Aorta (tissue), 5 donors: ENCODE results near the gene MESD. TPM values are rescaled to one million over a fixed set of nuclear protein-coding genes. Genes with fewer than 3 reads are reported as not detected.

Experiments
- ATAC-seq: fragments of 200-7000 bp; cut with Tn5 transposase; one replicate; pipeline ENCODE4 v1.9.1; 2022; ENCODE audit warnings: moderate library complexity; ENCODE audit not compliant: low FRiP score
- DNase-seq, 2 donors: peaks; one replicate each; pipeline ENCODE4 v3.0.0-alpha.2; 2020
- H3K27ac ChIP-seq, 2 donors: one replicate each; pipeline ENCODE4 v1.5.1; 2013; ENCODE audit warnings: low read length in 2 of 2, mild to moderate bottlenecking in 2 of 2, moderate library complexity in 2 of 2, control low read depth in 1 of 2, inconsistent platforms in 1 of 2, low read depth in 1 of 2
- H3K27me3 ChIP-seq, 2 donors: one replicate each; pipeline ENCODE4 v1.6.1; 2013; ENCODE audit warnings: control low read depth in 1 of 2, low read length in 1 of 2, mild to moderate bottlenecking in 1 of 2, moderate library complexity in 1 of 2; ENCODE audit not compliant: insufficient read depth in 2 of 2, control insufficient read depth in 1 of 2
- H3K36me3 ChIP-seq, 2 donors: one replicate each; pipeline ENCODE4 v1.6.1; 2013; ENCODE audit warnings: control low read depth in 1 of 2, low read length in 1 of 2, mild to moderate bottlenecking in 1 of 2; ENCODE audit not compliant: insufficient read depth in 2 of 2, control insufficient read depth in 1 of 2
- H3K4me1 ChIP-seq, 2 donors: one replicate each; pipeline ENCODE4 v1.6.1; 2013; ENCODE audit warnings: low read length in 2 of 2, control low read depth in 1 of 2, mild to moderate bottlenecking in 1 of 2, moderate library complexity in 1 of 2; ENCODE audit not compliant: insufficient read depth in 2 of 2, control insufficient read depth in 1 of 2
- H3K4me3 ChIP-seq, 2 donors: one replicate each; pipeline ENCODE4 v1.5.1; 2013; ENCODE audit warnings: low read length in 2 of 2, control low read depth in 1 of 2, mild to moderate bottlenecking in 1 of 2
- H3K9me3 ChIP-seq: one replicate; pipeline ENCODE4 v1.6.1; 2013; ENCODE audit warnings: mild to moderate bottlenecking, low read length; ENCODE audit not compliant: control insufficient read depth
- WGBS, 2 donors: extraction: QIAGEN DNeasy Blood & Tissue Kit; methylation state at CpG; one replicate each; pipeline ENCODE4 v1.1.7; 2013; 5-methylcytosine and 5-hydroxymethylcytosine counted together
- intact Hi-C, 2 donors: fragments of 100-400 bp; cut with DNase I; formaldehyde crosslinking; loops; one replicate each; pipeline versions ENCODE4 v1.14.2 to v1.15.0; 2022
- long read RNA-seq, 2 donors: library from polyadenylated mRNA; unstranded; transcript quantifications; one replicate each; pipeline ENCODE4 v2.0.0, GENCODE V29; 2020 to 2021
- polyA plus RNA-seq, 2 donors: library from polyadenylated mRNA; stranded (reverse); fragments of 200-250 nt; gene quantifications; one replicate each; pipeline ENCODE4 v1.2.3, GENCODE V29; 2013
- total RNA-seq, 2 donors: library from RNA; stranded (reverse); fragmentation: NEBNext Ultra II Directional; extraction: Animal tissue kit (Norgen Biotek cat#: 25700); gene quantifications; one replicate each; pipeline ENCODE4 v1.2.1, GENCODE V29; 2021
- donor health status: healthy with polysubstance abuse.
- donor health status: Bipolar disorder and iron deficiency.
- donor health status: DM: no; HTN: no; CAD: no.
- donor health status: DM: no; HTN: no; CAD: no.
- donor health status: DM: yes; HTN: yes; CAD: no.

MESD gene
- total RNA-seq (10 to 100 TPM; 27.0 to 31.0 TPM), polyA plus RNA-seq (10 to 100 TPM; 11.2 to 13.3 TPM)
- long read RNA-seq, donor 1, full-length matches to known transcripts: 61 of 75 reads
- long read RNA-seq, donor 1, partial matches to known transcripts: 7 of 75 reads
- long read RNA-seq, donor 1, other reads (novel, unspliced or antisense): 7 of 75 reads
- long read RNA-seq, donor 2, full-length matches to known transcripts: 27 of 29 reads
- long read RNA-seq, donor 2, partial matches to known transcripts: 1 of 29 reads
- long read RNA-seq, donor 2, other reads (novel, unspliced or antisense): 1 of 29 reads

GRCh38 chr15:80989518-80990478 lies at the start of gene MESD:
Gene MESD, minus strand, starts transcription at chr15:80989819. Its CDS starts 28 bp downstream, at chr15:80989791.
- WGBS, 2 donors: 0 to 1% methylated on average over 57 to 63 of the region's 63 CpGs
- intact Hi-C loops: no loop called here

GRCh38 chr15:81038975-81039607 lies 49.5 kb upstream of the MESD start:
- H3K27me3 ChIP-seq: no peaks in the 10 kb centered on the region
- intact Hi-C loops: no loop called here
- H3K4me3 ChIP-seq: no peak overlapping the region
- no peaks in the 10 kb centered on the region for H3K4me1 ChIP-seq
- no peak overlapping the region for H3K27ac ChIP-seq
- H3K36me3 ChIP-seq: no peaks in the 10 kb centered on the region
- no peaks in the 10 kb centered on the region for H3K9me3 ChIP-seq
- peak; percentile 33 for ATAC-seq
- 36 to 40% methylated on average over 4 of the region's 4 CpGs for WGBS, 2 donors
- DNase-seq: no peak

More at GRCh38 chr15:80989518-80990478, at the start of gene MESD:
- DNase-seq: peak; percentile 99 to 100
- peaks cover 0 to 2% of the 10 kb centered on the region in 2 donors for H3K36me3 ChIP-seq
- peak within 1 kb of the TSS; percentile 83 to 92 for H3K4me3 ChIP-seq
- peaks cover 0 to 5% of the 10 kb centered on the region in 2 donors for H3K4me1 ChIP-seq
- ATAC-seq: peak; percentile 99
- no peaks in the 10 kb centered on the region for H3K27me3 ChIP-seq
- H3K9me3 ChIP-seq: no peaks in the 10 kb centered on the region
- H3K27ac ChIP-seq: peak within 1 kb of the TSS; percentile 78 to 94

GRCh38 chr15:81037952-81038743 lies 48.5 kb upstream of the MESD start:
- no peaks in the 10 kb centered on the region for H3K27me3 ChIP-seq
- no peak for ATAC-seq
- no peaks in the 10 kb centered on the region for H3K9me3 ChIP-seq
- 89 to 92% methylated on average over 13 to 14 of the region's 14 CpGs for WGBS, 2 donors
- H3K4me1 ChIP-seq: no peaks in the 10 kb centered on the region
- H3K36me3 ChIP-seq: no peaks in the 10 kb centered on the region
- no peak overlapping the region for H3K27ac ChIP-seq
- intact Hi-C loops: no loop called here
- DNase-seq: no peak
- H3K4me3 ChIP-seq: no peak overlapping the region

- Histone ChIP-seq H3K9me3 (peaks cover 3% of the 10 kb centered on the region), H3K4me3 (no peak overlapping the region), H3K36me3 (no peaks in the 10 kb centered on the region), H3K27ac (no peak overlapping the region), H3K4me1 (no peaks in the 10 kb centered on the region), H3K27me3 (no peaks in the 10 kb centered on the region)
- DNase-seq: no peak
- ATAC-seq: no peak
- intact Hi-C loops: no loop called here
- WGBS, 2 donors: 28 to 44% methylated on average over 2 of the region's 2 CpGs
Observed at GRCh38 chr15:81033508-81033907, 43.9 kb upstream of the MESD start.

GRCh38 chr15:81032818-81033217 lies 43.2 kb upstream of the MESD start:
- Histone ChIP-seq H3K27me3 (no peaks in the 10 kb centered on the region), H3K27ac (no peak overlapping the region), H3K36me3 (no peaks in the 10 kb centered on the region), H3K4me1 (no peaks in the 10 kb centered on the region), H3K4me3 (no peak overlapping the region), H3K9me3 (peaks cover 3% of the 10 kb centered on the region)
- DNase-seq (no peak), ATAC-seq (no peak)
- 64 to 71% methylated on average over 1 of the region's 1 CpG for WGBS, 2 donors
- intact Hi-C loops: no loop called here

GRCh38 chr15:81032355-81032754 lies 42.7 kb upstream of the MESD start:
- H3K4me1 ChIP-seq: no peaks in the 10 kb centered on the region
- no peak for ATAC-seq
- H3K27ac ChIP-seq: no peak overlapping the region
- WGBS, 2 donors: 94% methylated on average over 4 of the region's 4 CpGs
- H3K27me3 ChIP-seq: no peaks in the 10 kb centered on the region
- no peak overlapping the region for H3K4me3 ChIP-seq
- no peaks in the 10 kb centered on the region for H3K36me3 ChIP-seq
- H3K9me3 ChIP-seq: peaks cover 3% of the 10 kb centered on the region
- intact Hi-C loops: no loop called here
- no peak for DNase-seq

- no peak overlapping the region for H3K4me3 ChIP-seq
- DNase-seq (no peak), ATAC-seq (no peak)
- 84 to 95% methylated on average over 4 of the region's 4 CpGs for WGBS, 2 donors
- no peaks in the 10 kb centered on the region for H3K4me1 ChIP-seq
- no peaks in the 10 kb centered on the region for H3K27me3 ChIP-seq
- intact Hi-C loops: no loop called here
- H3K36me3 ChIP-seq: no peaks in the 10 kb centered on the region
- peaks cover 3% of the 10 kb centered on the region for H3K9me3 ChIP-seq
- no peak overlapping the region for H3K27ac ChIP-seq
Observed at GRCh38 chr15:81031203-81031602, 41.6 kb upstream of the MESD start.

GRCh38 chr15:81030301-81030750 lies 40.7 kb upstream of the MESD start:
- no peak for DNase-seq
- no peak overlapping the region for H3K4me3 ChIP-seq
- H3K27ac ChIP-seq: no peak overlapping the region
- no peaks in the 10 kb centered on the region for H3K36me3 ChIP-seq
- H3K4me1 ChIP-seq: no peaks in the 10 kb centered on the region
- H3K27me3 ChIP-seq: no peaks in the 10 kb centered on the region
- no peak for ATAC-seq
- WGBS, 2 donors: 72 to 79% methylated on average over 3 of the region's 3 CpGs
- intact Hi-C loops: no loop called here
- peaks cover 3% of the 10 kb centered on the region for H3K9me3 ChIP-seq
